ENCODE results near the gene RNF141. TPM values are rescaled to one million over a fixed set of nuclear protein-coding genes. Genes with fewer than 3 reads are reported as not detected.

RNF141 gene
- total RNA-seq, 2 experiments from 2014 or later = 8.2 to 20.1 TPM

- no peak for DNase-seq (ENCODE audit: low spot score)
- POLR2A ChIA-PET = interaction anchor here (0.5 to 0.7 kb wide), 4 partner anchors 11 to 619 kb away, joined by 3 to 6 read pairs (median 4); no protein-coding TSS in a partner anchor
- no TSS peak for BruUV-seq (replicated peaks)
- no peak overlapping the region for H2AFZ ChIP-seq (ENCODE audit: low read length)
- H3K9me2 ChIP-seq (ENCODE audit: insufficient read depth, low read length) = no peaks in the 10 kb centered on the region
- CTCF ChIA-PET (ENCODE audit: unreplicated experiment) = interaction anchor here (1.7 kb wide), 1 partner anchor 12 kb away, joined by 7 read pairs; no protein-coding TSS in a partner anchor
- H3K4me2 ChIP-seq (ENCODE audit: low read length) = no peak overlapping the region
- no peaks in the 10 kb centered on the region for H4K20me1 ChIP-seq (ENCODE audit: insufficient read depth, low read length)
- TF ChIP-seq, protein P1, sequence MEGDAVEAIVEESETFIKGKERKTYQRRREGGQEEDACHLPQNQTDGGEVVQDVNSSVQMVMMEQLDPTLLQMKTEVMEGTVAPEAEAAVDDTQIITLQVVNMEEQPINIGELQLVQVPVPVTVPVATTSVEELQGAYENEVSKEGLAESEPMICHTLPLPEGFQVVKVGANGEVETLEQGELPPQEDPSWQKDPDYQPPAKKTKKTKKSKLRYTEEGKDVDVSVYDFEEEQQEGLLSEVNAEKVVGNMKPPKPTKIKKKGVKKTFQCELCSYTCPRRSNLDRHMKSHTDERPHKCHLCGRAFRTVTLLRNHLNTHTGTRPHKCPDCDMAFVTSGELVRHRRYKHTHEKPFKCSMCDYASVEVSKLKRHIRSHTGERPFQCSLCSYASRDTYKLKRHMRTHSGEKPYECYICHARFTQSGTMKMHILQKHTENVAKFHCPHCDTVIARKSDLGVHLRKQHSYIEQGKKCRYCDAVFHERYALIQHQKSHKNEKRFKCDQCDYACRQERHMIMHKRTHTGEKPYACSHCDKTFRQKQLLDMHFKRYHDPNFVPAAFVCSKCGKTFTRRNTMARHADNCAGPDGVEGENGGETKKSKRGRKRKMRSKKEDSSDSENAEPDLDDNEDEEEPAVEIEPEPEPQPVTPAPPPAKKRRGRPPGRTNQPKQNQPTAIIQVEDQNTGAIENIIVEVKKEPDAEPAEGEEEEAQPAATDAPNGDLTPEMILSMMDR (conservative IDR thresholded peaks at IDR 0.05; ENCODE audit: low read length) = no peak
- no peak for TF ChIP-seq EZH2phosphoT487 (IDR thresholded peaks at IDR 0.05; ENCODE audit: borderline replicate concordance, low read depth, low read length)
- no peaks in the 10 kb centered on the region for H3K9me3 ChIP-seq (ENCODE audit: low read length)
- H3K4me1 ChIP-seq (ENCODE audit: insufficient read depth, low read length, poor library complexity, severe bottlenecking) = no peaks in the 10 kb centered on the region
- no peak overlapping the region for H3K27ac ChIP-seq (ENCODE audit: low read depth, low read length, poor library complexity, severe bottlenecking)
- intact Hi-C loops (cut with micrococcal nuclease; ENCODE audit: unreplicated experiment) = no loop called here
- H3K4me3 ChIP-seq (ENCODE audit: low read depth, low read length, poor library complexity, severe bottlenecking) = no peak overlapping the region
- H3K36me3 ChIP-seq (ENCODE audit: insufficient read depth, low read length) = peaks cover 89% of the 10 kb centered on the region
- no peaks in the 10 kb centered on the region for H3K79me2 ChIP-seq (ENCODE audit: insufficient read depth, low read depth, low read length)
Measured at GRCh38 chr11:10494636-10495463, 46.1 kb downstream of the RNF141 start.

GRCh38 chr11:10493041-10493663 is 47.8 kb downstream of the RNF141 start:
- no peak for DNase-seq (ENCODE audit: low spot score)
- Histone ChIP-seq H3K9me2 (ENCODE audit: insufficient read depth, low read length) (no peaks in the 10 kb centered on the region), H3K4me2 (ENCODE audit: low read length) (no peak overlapping the region), H4K20me1 (ENCODE audit: insufficient read depth, low read length) (no peaks in the 10 kb centered on the region), H3K27ac (ENCODE audit: low read depth, low read length, poor library complexity, severe bottlenecking) (no peak overlapping the region), H3K4me3 (ENCODE audit: low read depth, low read length, poor library complexity, severe bottlenecking) (no peak overlapping the region), H3K79me2 (ENCODE audit: insufficient read depth, low read depth, low read length) (no peaks in the 10 kb centered on the region), H3K4me1 (ENCODE audit: insufficient read depth, low read length, poor library complexity, severe bottlenecking) (peaks cover 1% of the 10 kb centered on the region), H2AFZ (ENCODE audit: low read length) (no peak overlapping the region), H3K9me3 (ENCODE audit: low read length) (no peaks in the 10 kb centered on the region), H3K36me3 (ENCODE audit: insufficient read depth, low read length) (peaks cover 90% of the 10 kb centered on the region)
- intact Hi-C loops (cut with micrococcal nuclease; ENCODE audit: unreplicated experiment) = no loop called here
- no peak for TF ChIP-seq EZH2phosphoT487 (IDR thresholded peaks at IDR 0.05; ENCODE audit: borderline replicate concordance, low read depth, low read length)
- TF ChIP-seq, protein P1 (conservative IDR thresholded peaks at IDR 0.05; ENCODE audit: low read length) = no peak
- ChIA-PET CTCF (ENCODE audit: unreplicated experiment) (no interaction called here), POLR2A (no interaction called here)
- no TSS peak for BruUV-seq (replicated peaks)

- intact Hi-C loops (cut with micrococcal nuclease; ENCODE audit: unreplicated experiment) = no loop called here
- Histone ChIP-seq H4K20me1 (ENCODE audit: insufficient read depth, low read length) (no peaks in the 10 kb centered on the region), H3K4me3 (ENCODE audit: low read depth, low read length, poor library complexity, severe bottlenecking) (no peak overlapping the region), H3K4me1 (ENCODE audit: insufficient read depth, low read length, poor library complexity, severe bottlenecking) (peaks cover 3% of the 10 kb centered on the region), H3K79me2 (ENCODE audit: insufficient read depth, low read depth, low read length) (no peaks in the 10 kb centered on the region), H3K27ac (ENCODE audit: low read depth, low read length, poor library complexity, severe bottlenecking) (no peak overlapping the region), H3K9me3 (ENCODE audit: low read length) (no peaks in the 10 kb centered on the region), H2AFZ (ENCODE audit: low read length) (no peak overlapping the region), H3K36me3 (ENCODE audit: insufficient read depth, low read length) (peaks cover 87% of the 10 kb centered on the region), H3K4me2 (ENCODE audit: low read length) (no peak overlapping the region), H3K9me2 (ENCODE audit: insufficient read depth, low read length) (no peaks in the 10 kb centered on the region)
- TF ChIP-seq EZH2phosphoT487 (IDR thresholded peaks at IDR 0.05; ENCODE audit: borderline replicate concordance, low read depth, low read length) = no peak
- TF ChIP-seq, protein P1 (conservative IDR thresholded peaks at IDR 0.05; ENCODE audit: low read length) = no peak
- no TSS peak for BruUV-seq (replicated peaks)
- ChIA-PET POLR2A (no interaction called here), CTCF (ENCODE audit: unreplicated experiment) (no interaction called here)
- no peak for DNase-seq (ENCODE audit: low spot score)
Measured at GRCh38 chr11:10492084-10492483, 48.9 kb downstream of the RNF141 start.
